Measurements from ENCODE around the gene CXCL9. TPM values are rescaled to one million over a fixed set of nuclear protein-coding genes. Genes with fewer than 3 reads are reported as not detected.

CXCL9 gene
- total RNA-seq, 1 experiment from 2014 or later, result not detected

GRCh38 chr4:76029300-76029699, 22.0 kb upstream of the CXCL9 start:
- Histone ChIP-seq H3K9me3 (ENCODE audit: control insufficient read depth, insufficient read depth, low read depth, low read length) (no peaks in the 10 kb centered on the region), H3K27me3 (ENCODE audit: control insufficient read depth, insufficient read depth, low read length) (no peaks in the 10 kb centered on the region), H3K4me3 (ENCODE audit: low read depth in 2 of 2, low read length in 2 of 2) (no peak overlapping the region), H3K4me1 (ENCODE audit: control insufficient read depth, insufficient read depth, low read length) (no peaks in the 10 kb centered on the region; the same call in 1 of the 2 replicates), H3K36me3 (ENCODE audit: control insufficient read depth, insufficient read depth, low read length) (no peaks in the 10 kb centered on the region), H3K27ac (ENCODE audit: low read length) (no peak overlapping the region)
- intact Hi-C loops (cut with micrococcal nuclease; ENCODE audit: unreplicated experiment), result no loop called here
- ChIA-PET POLR2A (no interaction called here), CTCF (no interaction called here)
- in situ Hi-C loops (cut with HindIII; ENCODE audit: low pct_unique_long_range_greater_than_20kb, low sequenced_read_pairs), result no loop called here
- TF ChIP-seq CTCF (IDR thresholded peaks at IDR 0.05), result no peak
- no peak for TF ChIP-seq POLR2AphosphoS5 (IDR thresholded peaks at IDR 0.05; ENCODE audit: low read depth, low read length)
- no peak for TF ChIP-seq SIN3A (IDR thresholded peaks at IDR 0.05; ENCODE audit: borderline replicate concordance, insufficient read depth, low read depth, low read length)
- no peak for TF ChIP-seq REST (IDR thresholded peaks at IDR 0.05; ENCODE audit: insufficient read depth in 1 of 2, low read depth in 2 of 2, low read length in 1 of 2)
- TF ChIP-seq TCF7L2 (IDR thresholded peaks at IDR 0.05; ENCODE audit: low read depth, low read length), result no peak
- no TSS peak for BruUV-seq (replicated peaks)
- ATAC-seq (no peak), DNase-seq (ENCODE audit: low read depth, low spot score) (no peak)

- no TSS peak for BruUV-seq (replicated peaks)
- intact Hi-C loops (cut with micrococcal nuclease; ENCODE audit: unreplicated experiment) (no loop called here), in situ Hi-C loops (cut with HindIII; ENCODE audit: low pct_unique_long_range_greater_than_20kb, low sequenced_read_pairs) (no loop called here)
- TF ChIP-seq REST (IDR thresholded peaks at IDR 0.05; ENCODE audit: insufficient read depth in 1 of 2, low read depth in 2 of 2, low read length in 1 of 2), result no peak
- no peak for TF ChIP-seq TCF7L2 (IDR thresholded peaks at IDR 0.05; ENCODE audit: low read depth, low read length)
- no peak for TF ChIP-seq CTCF (IDR thresholded peaks at IDR 0.05)
- TF ChIP-seq POLR2AphosphoS5 (IDR thresholded peaks at IDR 0.05; ENCODE audit: low read depth, low read length), result no peak
- no peak for TF ChIP-seq SIN3A (IDR thresholded peaks at IDR 0.05; ENCODE audit: borderline replicate concordance, insufficient read depth, low read depth, low read length)
- Histone ChIP-seq H3K4me3 (ENCODE audit: low read depth in 2 of 2, low read length in 2 of 2) (no peak overlapping the region), H3K27me3 (ENCODE audit: control insufficient read depth, insufficient read depth, low read length) (no peaks in the 10 kb centered on the region), H3K36me3 (ENCODE audit: control insufficient read depth, insufficient read depth, low read length) (no peaks in the 10 kb centered on the region), H3K9me3 (ENCODE audit: control insufficient read depth, insufficient read depth, low read depth, low read length) (no peaks in the 10 kb centered on the region), H3K4me1 (ENCODE audit: control insufficient read depth, insufficient read depth, low read length) (no peaks in the 10 kb centered on the region; the same call in 1 of the 2 replicates), H3K27ac (ENCODE audit: low read length) (no peak overlapping the region)
- POLR2A ChIA-PET, result no interaction called here
- DNase-seq (ENCODE audit: low read depth, low spot score) (no peak), ATAC-seq (no peak)
- CTCF ChIA-PET, result no interaction called here
Measured at GRCh38 chr4:76028350-76028765, 21.0 kb upstream of the CXCL9 start.
